GM12878 (cell line): ENCODE data around the gene SLC25A26. TPM values are rescaled to one million over a fixed set of nuclear protein-coding genes. Genes with fewer than 3 reads are reported as not detected.

ENCODE experiments used
- ATAC-seq: fragments of 200-7000 bp; cut with Tn5 transposase; 3 replicates; pipeline ENCODE4 v1.9.1; 2020; ENCODE audit warnings: mild to moderate bottlenecking, moderate library complexity
- BruUV-seq: library from RNA; stranded (reverse); fragments of 400-500 nt; replicated peaks from 2 replicates; lab custom pipeline; 2021; lab: Mats Ljungman, UMichigan
- CTCF ChIA-PET: fragments of 300-600 bp; sonication (Branson Sonifier 250); formaldehyde crosslinking; extraction: SDS; loops from one replicate; lab custom pipeline; 2021; ENCODE audit warnings: inconsistent platforms; lab: Yijun Ruan, JAX
- POLR2A ChIA-PET: fragments of 350-600 bp; formaldehyde crosslinking; extraction: SDS; loops from one replicate; lab custom pipeline; 2021; ENCODE audit warnings: inconsistent platforms; lab: Charles Lee
- RAD21 ChIA-PET: fragments of 300-600 bp; sonication (Branson Sonifier 250); formaldehyde crosslinking; loops from one replicate; lab custom pipeline; 2023; ENCODE audit warnings: antibody characterized with exemption; ENCODE audit not compliant: unreplicated experiment; lab: Charles Lee
- SMC1A ChIA-PET: fragments of 300-600 bp; sonication (Branson Sonifier 250); formaldehyde crosslinking; loops from one replicate; lab custom pipeline; 2023; ENCODE audit not compliant: unreplicated experiment, uncharacterized antibody; lab: Charles Lee
- DNase-seq: peaks from one replicate; pipeline ENCODE4 v3.0.0-alpha.2; 2011; ENCODE audit warnings: low read depth, low spot score
- FAIRE-seq: peaks from 3 replicates; lab custom pipeline; 2011; peaks lifted over from hg19 to GRCh38; lab: Jason Lieb, UNC
- H2AFZ ChIP-seq: 2 replicates; pipeline ENCODE4 v1.6.0; 2011; ENCODE audit warnings: low read depth, low read length, control low read depth; ENCODE audit not compliant: control insufficient read depth
- H3K27ac ChIP-seq: 2 replicates; pipeline ENCODE4 v1.5.1; 2011; ENCODE audit warnings: control low read depth; ENCODE audit not compliant: control insufficient read depth, insufficient read depth
- H3K27me3 ChIP-seq, 2 experiments: replicated peaks in 1 of 2; 2 replicates each; pipeline versions ENCODE4 v1.6.0 to v1.6.1; 2011; ENCODE audit warnings: low read length in 1 of 2; ENCODE audit not compliant: control insufficient read depth in 2 of 2, insufficient read depth in 2 of 2
- H3K36me3 ChIP-seq, 2 experiments: 2 replicates each; pipeline ENCODE4 v1.5.1; 2011; ENCODE audit warnings: low read length in 1 of 2; ENCODE audit not compliant: control insufficient read depth in 2 of 2, insufficient read depth in 2 of 2
- H3K4me1 ChIP-seq: 2 replicates; pipeline ENCODE4 v1.6.1; 2011; ENCODE audit warnings: mild to moderate bottlenecking, low read length, moderate library complexity, mixed read lengths; ENCODE audit not compliant: control insufficient read depth, insufficient read depth
- H3K4me2 ChIP-seq: 2 replicates; pipeline ENCODE4 v1.6.0; 2011; ENCODE audit warnings: control low read depth; ENCODE audit not compliant: control insufficient read depth, insufficient read depth
- H3K4me3 ChIP-seq: fragments of 200-600 bp; sonication (generic); 2 replicates; pipeline ENCODE4 v1.5.1; 2016
- H3K79me2 ChIP-seq: 2 replicates; pipeline ENCODE4 v1.6.0; 2011; ENCODE audit warnings: low read length; ENCODE audit not compliant: control insufficient read depth, insufficient read depth
- H3K9ac ChIP-seq: 2 replicates; pipeline ENCODE4 v1.8.0; 2011; ENCODE audit warnings: low read length, control low read depth, mixed read lengths; ENCODE audit not compliant: control insufficient read depth, insufficient read depth
- H3K9me3 ChIP-seq: replicated peaks from 3 replicates; pipeline ENCODE4 v1.5.1; 2011; ENCODE audit warnings: mild to moderate bottlenecking, low read length; ENCODE audit not compliant: control insufficient read depth, insufficient read depth
- H4K20me1 ChIP-seq: 2 replicates; pipeline ENCODE4 v1.6.0; 2011; ENCODE audit not compliant: control insufficient read depth, insufficient read depth
- ATF7 ChIP-seq: fragments of 450-650 bp; IDR thresholded peaks from 2 replicates; pipeline ENCODE4 v1.6.1; 2016; ENCODE audit warnings: low read depth, mild to moderate bottlenecking
- CUX1 ChIP-seq: IDR thresholded peaks from 2 replicates; pipeline ENCODE4 v1.6.1; 2012; ENCODE audit warnings: improper control_type of control experiment, low read depth, low read length; ENCODE audit not compliant: insufficient replicate concordance
- ELK1 ChIP-seq: IDR thresholded peaks from 2 replicates; pipeline ENCODE4 v1.6.1; 2012; ENCODE audit warnings: low read depth, low read length, improper control_type of control experiment
- HDAC6 ChIP-seq: fragments of 200-600 bp; sonication (generic); IDR thresholded peaks from one replicate; pipeline ENCODE4 v1.8.0; 2017; ENCODE audit warnings: antibody characterized with exemption; ENCODE audit not compliant: unreplicated experiment
- KDM1A ChIP-seq: fragments of 200-600 bp; sonication (generic); IDR thresholded peaks from 2 replicates; pipeline ENCODE4 v1.6.1; 2016; ENCODE audit warnings: borderline replicate concordance
- LARP7 ChIP-seq: fragments of 450-650 bp; IDR thresholded peaks from 2 replicates; pipeline ENCODE4 v1.6.1; 2017; ENCODE audit warnings: mild to moderate bottlenecking
- MTA2 ChIP-seq: fragments of 450-650 bp; IDR thresholded peaks from 2 replicates; pipeline ENCODE4 v1.6.1; 2016; ENCODE audit warnings: low read depth, mild to moderate bottlenecking, moderate library complexity
- MYC ChIP-seq: IDR thresholded peaks from 2 replicates; pipeline ENCODE4 v1.6.1; 2011; ENCODE audit warnings: mild to moderate bottlenecking, low read length, moderate library complexity, inconsistent platforms; ENCODE audit not compliant: insufficient read depth, insufficient replicate concordance, insufficient read length, severe bottlenecking
- RUNX3 ChIP-seq: IDR thresholded peaks from 2 replicates; pipeline ENCODE4 v1.6.1; 2012; ENCODE audit warnings: low read length, inconsistent platforms
- SIN3A ChIP-seq: IDR thresholded peaks from 2 replicates; pipeline ENCODE4 v1.6.1; 2012; ENCODE audit warnings: low read depth, low read length, improper control_type of control experiment
- SIX5 ChIP-seq: IDR thresholded peaks from 2 replicates; pipeline ENCODE4 v1.6.1; 2011; ENCODE audit warnings: mild to moderate bottlenecking, low read depth, low read length, moderate library complexity; ENCODE audit not compliant: severe bottlenecking
- SMC3 ChIP-seq: IDR thresholded peaks from 2 replicates; pipeline ENCODE4 v1.6.1; 2011; ENCODE audit warnings: low read length, improper control_type of control experiment, borderline replicate concordance
- STAT1 ChIP-seq: fragments of 450-650 bp; conservative IDR thresholded peaks from 2 replicates; pipeline ENCODE4 v1.6.1; 2014; ENCODE audit warnings: antibody characterized with exemption, mild to moderate bottlenecking
- ZNF384 ChIP-seq: IDR thresholded peaks from 2 replicates; pipeline ENCODE4 v1.6.1; 2012; ENCODE audit warnings: low read depth, mild to moderate bottlenecking, low read length, improper control_type of control experiment, borderline replicate concordance
- ZSCAN29 ChIP-seq: fragments of 450-650 bp; IDR thresholded peaks from 2 replicates; pipeline ENCODE4 v1.6.1; 2017; ENCODE audit warnings: mild to moderate bottlenecking, moderate library complexity
- WGBS: methylation state at CpG from one replicate; pipeline ENCODE4 v1.1.6; 2016; ENCODE audit warnings: low lambda C conversion rate; ENCODE audit not compliant: insufficient replicate concordance, insufficient coverage; ENCODE audit errors: missing lambda C conversion rate; 5-methylcytosine and 5-hydroxymethylcytosine counted together
- in situ Hi-C: fragments of 300-500 bp; cut with MboI; formaldehyde crosslinking; loops from 9 replicates; pipeline ENCODE4 v1.14.3; 2018; ENCODE audit warnings: mixed read lengths
- intact Hi-C: fragments of 100-400 bp; cut with micrococcal nuclease; formaldehyde crosslinking; loops from one replicate; pipeline ENCODE4 v1.14.2; 2022; ENCODE audit not compliant: unreplicated experiment
- polyA plus RNA-seq, 11 experiments: library from polyadenylated mRNA; depleted of rRNA in 4 of 11; unstranded in 6 of 11; stranded (reverse) in 5 of 11; fragments of >200 nt; fragmentation: Nextera tagmentation in 4 of 11; fragmentation: Illumina TruSeq in 1 of 11; extraction: Ambion mirVana in 4 of 11; extraction: Trizol in 1 of 11; gene quantifications; 1 replicate in 1 of 11; 2 replicates in 10 of 11; pipeline versions ENCODE4 v1.2.1 to v1.2.3, GENCODE V29; 2011 to 2016; ENCODE audit warnings: inconsistent platforms in 2 of 11, missing spikeins in 2 of 11, low read depth in 1 of 11
- total RNA-seq, 4 experiments: library from RNA; depleted of rRNA in 3 of 4; stranded (reverse); fragments of >200 nt in 3 of 4; fragmentation: Illumina TruSeq in 1 of 4; extraction: Trizol in 1 of 4; gene quantifications; 2 replicates each; pipeline versions ENCODE4 v1.2.1 to v1.2.3, GENCODE V29; 2013 to 2021
- TF ChIP-seq, protein P1 (sequence below): IDR thresholded peaks from 2 replicates; pipeline ENCODE4 v1.6.1; 2012; ENCODE audit warnings: low read length, inconsistent platforms

The SLC25A26 gene
- total and polyA plus RNA-seq, 10 of the 15 experiments (the other 5 are each of a cell fraction or from before 2014, with no cell fraction given): 14.6 to 49.7 (median 24.9) TPM

- H3K9ac ChIP-seq: no peak overlapping the region
- no peak for TF ChIP-seq MTA2
- TF ChIP-seq MYC: no peak
- TF ChIP-seq, protein P1, sequence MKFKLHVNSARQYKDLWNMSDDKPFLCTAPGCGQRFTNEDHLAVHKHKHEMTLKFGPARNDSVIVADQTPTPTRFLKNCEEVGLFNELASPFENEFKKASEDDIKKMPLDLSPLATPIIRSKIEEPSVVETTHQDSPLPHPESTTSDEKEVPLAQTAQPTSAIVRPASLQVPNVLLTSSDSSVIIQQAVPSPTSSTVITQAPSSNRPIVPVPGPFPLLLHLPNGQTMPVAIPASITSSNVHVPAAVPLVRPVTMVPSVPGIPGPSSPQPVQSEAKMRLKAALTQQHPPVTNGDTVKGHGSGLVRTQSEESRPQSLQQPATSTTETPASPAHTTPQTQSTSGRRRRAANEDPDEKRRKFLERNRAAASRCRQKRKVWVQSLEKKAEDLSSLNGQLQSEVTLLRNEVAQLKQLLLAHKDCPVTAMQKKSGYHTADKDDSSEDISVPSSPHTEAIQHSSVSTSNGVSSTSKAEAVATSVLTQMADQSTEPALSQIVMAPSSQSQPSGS: no peak
- no peak for TF ChIP-seq CUX1
- no peak for TF ChIP-seq ATF7
- TF ChIP-seq STAT1: no peak
- TF ChIP-seq SIN3A: no peak
- TF ChIP-seq KDM1A: no peak
- TF ChIP-seq LARP7: no peak
- TF ChIP-seq SMC3: no peak
- no peak for TF ChIP-seq RUNX3
- no peak for TF ChIP-seq ZNF384
- TF ChIP-seq ZSCAN29: no peak
- TF ChIP-seq SIX5: no peak
- TF ChIP-seq HDAC6: no peak
- no peak for TF ChIP-seq ELK1
- TF ChIP-seq, all 136 proteins: peak for 0
- H3K9me3 ChIP-seq: no peaks in the 10 kb centered on the region
- DNase-seq (no peak), ATAC-seq (no peak), FAIRE-seq (no peak)
- no peak overlapping the region for H3K27ac ChIP-seq
- RAD21 ChIA-PET: no interaction called here
- intact Hi-C loops: no loop called here
- in situ Hi-C loops: no loop called here
- H3K79me2 ChIP-seq: no peaks in the 10 kb centered on the region
- POLR2A ChIA-PET: no interaction called here
- 79% methylated on average over 10 of the region's 10 CpGs for WGBS
- H2AFZ ChIP-seq: no peak overlapping the region
- H4K20me1 ChIP-seq: no peaks in the 10 kb centered on the region
- H3K4me1 ChIP-seq: peaks cover 10% of the 10 kb centered on the region
- BruUV-seq: no TSS peak
- CTCF ChIA-PET: no interaction called here
- H3K4me2 ChIP-seq: no peak overlapping the region
- H3K36me3 ChIP-seq: no peaks in the 10 kb centered on the region; a peak in 2 of 4 replicates
- no peaks in the 10 kb centered on the region for H3K27me3 ChIP-seq
- no peak overlapping the region for H3K4me3 ChIP-seq
- SMC1A ChIA-PET: no interaction called here
Observed at GRCh38 chr3:66395635-66396034, 174.8 kb downstream of the SLC25A26 start.
